Loucy (cell line): ENCODE results near the gene IGF2R.

Source experiments
- H2AFZ ChIP-seq: fragments of 200-600 bp; sonication (generic); 2 replicates; pipeline ENCODE4 v1.6.0; 2016; ENCODE audit warnings: antibody characterized with exemption, mild to moderate bottlenecking, low read length, moderate library complexity
- H3F3A ChIP-seq: fragments of 200-600 bp; 2 replicates; pipeline ENCODE4 v1.6.0; 2016; ENCODE audit warnings: antibody characterized with exemption, low read depth, mild to moderate bottlenecking
- H3K27me3 ChIP-seq: fragments of 200-600 bp; sonication (generic); 2 replicates; pipeline ENCODE4 v1.6.1; 2014; ENCODE audit warnings: low read length, mild to moderate bottlenecking; ENCODE audit not compliant: insufficient read depth, poor library complexity, severe bottlenecking
- H3K36me3 ChIP-seq: fragments of 200-600 bp; sonication (generic); 2 replicates; pipeline ENCODE4 v1.6.1; 2016; ENCODE audit warnings: low read length; ENCODE audit not compliant: insufficient read depth
- H3K4me1 ChIP-seq: fragments of 200-600 bp; sonication (generic); 2 replicates; pipeline ENCODE4 v1.5.1; 2014; ENCODE audit warnings: low read length, mild to moderate bottlenecking; ENCODE audit not compliant: insufficient read depth, poor library complexity, severe bottlenecking
- H3K4me2 ChIP-seq: fragments of 200-600 bp; sonication (generic); 2 replicates; pipeline ENCODE4 v1.6.0; 2014; ENCODE audit warnings: antibody characterized with exemption, low read length, low read depth, mild to moderate bottlenecking; ENCODE audit not compliant: poor library complexity, severe bottlenecking
- H3K4me3 ChIP-seq: fragments of 200-600 bp; sonication (generic); 2 replicates; pipeline ENCODE4 v1.5.1; 2014; ENCODE audit warnings: low read length, mild to moderate bottlenecking, mixed read lengths; ENCODE audit not compliant: poor library complexity, severe bottlenecking
- H3K79me2 ChIP-seq: fragments of 200-600 bp; sonication (generic); 2 replicates; pipeline ENCODE4 v1.6.1; 2014; ENCODE audit warnings: low read length; ENCODE audit not compliant: insufficient read depth
- H3K9ac ChIP-seq: fragments of 200-600 bp; sonication (generic); 2 replicates; pipeline ENCODE4 v1.6.0; 2014; ENCODE audit warnings: mild to moderate bottlenecking, low read depth, low read length, moderate library complexity; ENCODE audit not compliant: poor library complexity, severe bottlenecking
- H3K9me2 ChIP-seq: fragments of 200-600 bp; sonication (generic); replicated peaks from 2 replicates; pipeline ENCODE4 v1.6.1; 2016; ENCODE audit warnings: low read depth, low read length, mixed read lengths
- H3K9me3 ChIP-seq: fragments of 200-600 bp; sonication (generic); 2 replicates; pipeline ENCODE4 v1.6.1; 2014; ENCODE audit warnings: mild to moderate bottlenecking, antibody characterized with exemption, low read length, low read depth; ENCODE audit not compliant: insufficient read depth
- H4K20me1 ChIP-seq: fragments of 200-600 bp; sonication (generic); 2 replicates; pipeline ENCODE4 v1.6.0; 2014; ENCODE audit warnings: antibody characterized with exemption, low read length, mild to moderate bottlenecking; ENCODE audit not compliant: insufficient read depth, poor library complexity, severe bottlenecking
- EZH2phosphoT487 ChIP-seq: fragments of 200-600 bp; IDR thresholded peaks from 2 replicates; pipeline ENCODE4 v1.6.1; 2018; ENCODE audit warnings: antibody characterized with exemption, mild to moderate bottlenecking, moderate library complexity, borderline replicate concordance
- TF ChIP-seq, protein P1 (sequence below): fragments of 200-600 bp; sonication (generic); conservative IDR thresholded peaks from 2 replicates; pipeline ENCODE4 v1.5.1; 2014; ENCODE audit warnings: mild to moderate bottlenecking, antibody characterized with exemption, low read length

Gene IGF2R

DNA sequence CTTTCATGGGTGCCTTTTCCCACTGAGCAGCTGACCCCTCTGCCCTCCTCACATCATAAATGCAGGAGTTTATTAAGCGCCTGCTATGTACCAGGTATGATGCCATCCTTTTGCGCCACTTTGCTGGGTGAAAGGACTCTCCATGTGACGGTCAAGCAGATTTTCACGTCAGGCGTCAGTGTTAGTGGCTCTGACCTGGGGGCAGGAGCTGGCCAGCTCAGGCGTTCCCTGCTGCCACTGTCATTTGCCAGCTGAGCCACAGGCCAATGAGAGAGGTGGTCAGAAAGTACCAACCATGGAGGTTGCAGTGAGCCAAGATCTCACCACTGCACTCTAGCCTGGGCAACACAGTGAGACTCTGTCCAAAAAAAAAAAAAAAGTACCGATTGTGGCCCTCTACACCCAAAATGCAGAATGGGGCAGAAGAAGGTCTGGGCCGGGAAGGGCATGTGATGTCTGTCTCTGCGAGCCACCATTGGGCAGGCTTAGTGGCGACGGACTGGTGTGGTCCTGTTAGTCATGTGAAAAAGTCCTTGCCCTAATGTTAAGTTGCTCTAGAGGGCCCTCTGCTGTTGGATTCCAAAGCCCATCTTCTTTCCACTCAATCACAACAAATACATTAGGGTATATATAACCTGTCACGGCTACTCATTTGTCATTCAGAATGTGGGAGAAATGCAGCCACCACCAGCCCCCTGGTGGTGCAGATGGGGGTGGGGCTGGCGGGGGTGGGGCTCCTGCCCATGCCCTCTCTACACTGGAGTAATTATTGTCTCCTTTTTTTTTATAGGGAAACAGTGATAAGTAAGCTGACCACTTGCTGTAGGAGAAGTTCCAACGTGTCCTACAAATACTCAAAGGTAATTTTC is 134.3 kb downstream of the IGF2R start:
- peaks cover 20% of the 10 kb centered on the region; the same call in 1 of the 2 replicates for H3K36me3 ChIP-seq
- TF ChIP-seq, protein P1, sequence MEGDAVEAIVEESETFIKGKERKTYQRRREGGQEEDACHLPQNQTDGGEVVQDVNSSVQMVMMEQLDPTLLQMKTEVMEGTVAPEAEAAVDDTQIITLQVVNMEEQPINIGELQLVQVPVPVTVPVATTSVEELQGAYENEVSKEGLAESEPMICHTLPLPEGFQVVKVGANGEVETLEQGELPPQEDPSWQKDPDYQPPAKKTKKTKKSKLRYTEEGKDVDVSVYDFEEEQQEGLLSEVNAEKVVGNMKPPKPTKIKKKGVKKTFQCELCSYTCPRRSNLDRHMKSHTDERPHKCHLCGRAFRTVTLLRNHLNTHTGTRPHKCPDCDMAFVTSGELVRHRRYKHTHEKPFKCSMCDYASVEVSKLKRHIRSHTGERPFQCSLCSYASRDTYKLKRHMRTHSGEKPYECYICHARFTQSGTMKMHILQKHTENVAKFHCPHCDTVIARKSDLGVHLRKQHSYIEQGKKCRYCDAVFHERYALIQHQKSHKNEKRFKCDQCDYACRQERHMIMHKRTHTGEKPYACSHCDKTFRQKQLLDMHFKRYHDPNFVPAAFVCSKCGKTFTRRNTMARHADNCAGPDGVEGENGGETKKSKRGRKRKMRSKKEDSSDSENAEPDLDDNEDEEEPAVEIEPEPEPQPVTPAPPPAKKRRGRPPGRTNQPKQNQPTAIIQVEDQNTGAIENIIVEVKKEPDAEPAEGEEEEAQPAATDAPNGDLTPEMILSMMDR = peak; percentile 67
- no peak for TF ChIP-seq EZH2phosphoT487

DNA sequence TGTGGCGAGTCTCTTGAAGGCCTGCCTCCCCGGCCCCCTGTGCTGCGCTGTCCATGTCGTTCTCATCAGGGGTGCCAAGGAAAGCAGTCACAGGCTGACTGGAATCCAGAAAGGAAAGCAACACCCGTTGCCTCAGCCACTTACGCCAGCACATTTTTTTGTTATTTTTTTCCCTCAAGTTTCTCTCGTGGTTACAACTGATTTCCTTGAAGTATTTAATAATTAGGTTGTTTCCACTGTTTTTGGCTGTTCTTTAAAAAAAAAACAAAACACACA is 134.9 kb downstream of the IGF2R start:
- no peak overlapping the region for H3K9ac ChIP-seq
- H3K27me3 ChIP-seq = no peaks in the 10 kb centered on the region
- no peak overlapping the region for H3K4me2 ChIP-seq
- H4K20me1 ChIP-seq = no peaks in the 10 kb centered on the region
- no peaks in the 10 kb centered on the region for H3K79me2 ChIP-seq
- peaks cover 20% of the 10 kb centered on the region; the same call in 1 of the 2 replicates for H3K36me3 ChIP-seq
- no peak overlapping the region for H3K4me3 ChIP-seq
- no peak overlapping the region for H2AFZ ChIP-seq
- TF ChIP-seq EZH2phosphoT487 = no peak
- TF ChIP-seq, protein P1 = no peak
- no peaks in the 10 kb centered on the region for H3F3A ChIP-seq
- H3K4me1 ChIP-seq = no peaks in the 10 kb centered on the region
- no peaks in the 10 kb centered on the region for H3K9me2 ChIP-seq
- H3K9me3 ChIP-seq = no peaks in the 10 kb centered on the region

More for the DNA sequence above, 134.3 kb downstream of the IGF2R start:
- H3K4me3 ChIP-seq = no peak overlapping the region
- H2AFZ ChIP-seq = no peak overlapping the region
- no peak overlapping the region for H3K4me2 ChIP-seq
- no peaks in the 10 kb centered on the region for H3F3A ChIP-seq
- H3K9me3 ChIP-seq = no peaks in the 10 kb centered on the region
- H3K27me3 ChIP-seq = no peaks in the 10 kb centered on the region
- H3K9me2 ChIP-seq = no peaks in the 10 kb centered on the region
- H3K79me2 ChIP-seq = no peaks in the 10 kb centered on the region
- H4K20me1 ChIP-seq = no peaks in the 10 kb centered on the region
- no peak overlapping the region for H3K9ac ChIP-seq
- H3K4me1 ChIP-seq = no peaks in the 10 kb centered on the region

DNA sequence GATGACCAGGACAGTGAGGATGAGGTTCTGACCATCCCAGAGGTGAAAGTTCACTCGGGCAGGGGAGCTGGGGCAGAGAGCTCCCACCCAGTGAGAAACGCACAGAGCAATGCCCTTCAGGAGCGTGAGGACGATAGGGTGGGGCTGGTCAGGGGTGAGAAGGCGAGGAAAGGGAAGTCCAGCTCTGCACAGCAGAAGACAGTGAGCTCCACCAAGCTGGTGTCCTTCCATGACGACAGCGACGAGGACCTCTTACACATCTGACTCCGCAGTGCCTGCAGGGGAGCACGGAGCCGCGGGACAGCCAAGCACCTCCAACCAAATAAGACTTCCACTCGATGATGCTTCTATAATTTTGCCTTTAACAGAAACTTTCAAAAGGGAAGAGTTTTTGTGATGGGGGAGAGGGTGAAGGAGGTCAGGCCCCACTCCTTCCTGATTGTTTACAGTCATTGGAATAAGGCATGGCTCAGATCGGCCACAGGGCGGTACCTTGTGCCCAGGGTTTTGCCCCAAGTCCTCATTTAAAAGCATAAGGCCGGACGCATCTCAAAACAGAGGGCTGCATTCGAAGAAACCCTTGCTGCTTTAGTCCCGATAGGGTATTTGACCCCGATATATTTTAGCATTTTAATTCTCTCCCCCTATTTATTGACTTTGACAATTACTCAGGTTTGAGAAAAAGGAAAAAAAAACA is 136.1 kb downstream of the IGF2R start:
- Histone ChIP-seq H3K4me3 (no peak overlapping the region), H3K4me1 (no peaks in the 10 kb centered on the region), H2AFZ (no peak overlapping the region), H3K9me3 (no peaks in the 10 kb centered on the region), H3K9me2 (no peaks in the 10 kb centered on the region), H3K79me2 (no peaks in the 10 kb centered on the region), H4K20me1 (no peaks in the 10 kb centered on the region), H3K9ac (no peak overlapping the region), H3F3A (no peaks in the 10 kb centered on the region), H3K27me3 (no peaks in the 10 kb centered on the region), H3K36me3 (peaks cover 20% of the 10 kb centered on the region; the same call in 1 of the 2 replicates), H3K4me2 (no peak overlapping the region)
- TF ChIP-seq EZH2phosphoT487 = no peak
- TF ChIP-seq, protein P1 = no peak
